NOMO-1 treated with dmso at 0.1 percent for 144 hours (cell line): ENCODE data around the gene COL12A1.
A peak's percentile ranks its signal among the peaks of the same experiment; 100 is the strongest.

Experiments
- DNase-seq: peaks from one replicate; lab custom pipeline; 2025; ENCODE audit not compliant: unreplicated experiment; lab: John Stamatoyannopoulos, UW

Gene COL12A1

GRCh38 chr6:75205776-75206575 is at the start of gene COL12A1:
Gene COL12A1, minus strand, starts transcription at chr6:75206053. Its CDS starts 3,261 bp downstream, at chr6:75202792.
- no peak for DNase-seq

GRCh38 chr6:75250552-75250951 is 44.7 kb upstream of the COL12A1 start:
- no peak for DNase-seq

GRCh38 chr6:75249837-75250236 is 44.0 kb upstream of the COL12A1 start:
- no peak for DNase-seq

GRCh38 chr6:75246386-75246785 is 40.5 kb upstream of the COL12A1 start:
- no peak for DNase-seq

DNA sequence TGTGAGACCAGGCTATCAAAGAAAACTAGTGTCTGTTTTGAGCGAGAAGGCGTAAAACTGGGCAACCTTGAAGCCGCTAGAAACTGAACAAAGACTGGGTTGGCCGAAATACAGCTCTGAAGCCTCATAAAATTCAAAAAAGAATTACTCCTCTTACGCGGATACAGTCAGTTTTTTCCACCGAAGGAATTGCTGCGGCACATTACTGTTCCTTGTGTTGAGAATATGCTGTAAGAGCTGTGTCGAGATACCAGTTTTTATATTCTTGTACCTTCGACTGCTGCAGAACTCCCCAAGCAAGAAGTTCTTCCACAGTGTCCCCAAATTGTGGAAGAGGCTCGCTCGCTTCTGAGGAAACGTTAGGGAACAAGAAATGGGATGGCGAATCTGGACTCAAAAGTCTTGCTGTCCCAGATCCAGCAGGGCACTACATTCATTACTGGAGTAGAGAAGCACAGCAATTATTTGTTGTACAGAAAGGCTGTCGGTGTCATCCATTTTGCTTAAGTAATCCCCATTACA is 38.3 kb upstream of the COL12A1 start:
- DNase-seq: no peak

GRCh38 chr6:75243333-75244062 is 37.6 kb upstream of the COL12A1 start, which contains the start of gene COX7A2:
Gene COX7A2, minus strand, starts transcription at chr6:75243801. Its CDS starts 67 bp downstream, at chr6:75243734.
- DNase-seq: peak; percentile 98

DNA sequence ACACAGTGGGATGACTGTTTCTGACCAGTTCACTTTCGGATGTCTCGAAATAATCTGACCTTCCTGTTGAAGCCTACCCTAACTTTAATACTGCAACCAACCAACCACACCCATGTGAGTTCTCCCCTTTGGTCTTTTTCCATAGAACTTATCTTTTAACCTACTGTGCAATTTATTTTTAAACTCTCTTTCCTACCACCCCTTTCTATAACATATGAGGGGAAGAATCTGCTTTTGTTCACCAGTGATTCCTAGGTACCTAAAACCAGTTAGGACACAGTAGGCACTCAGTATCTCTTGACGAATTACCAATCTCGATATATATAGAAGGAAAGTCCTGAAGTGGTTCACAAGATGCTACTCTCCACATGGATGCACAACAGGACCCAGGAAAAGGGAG is 30.8 kb upstream of the COL12A1 start:
- no peak for DNase-seq

GRCh38 chr6:75235271-75235670 is 29.4 kb upstream of the COL12A1 start:
- DNase-seq: no peak

- DNase-seq: no peak
These were observed 28.4 kb upstream of the COL12A1 start for GRCh38 chr6:75234126-75234865.

- no peak for DNase-seq
These were observed 27.3 kb upstream of the COL12A1 start for GRCh38 chr6:75233092-75233615.

DNA sequence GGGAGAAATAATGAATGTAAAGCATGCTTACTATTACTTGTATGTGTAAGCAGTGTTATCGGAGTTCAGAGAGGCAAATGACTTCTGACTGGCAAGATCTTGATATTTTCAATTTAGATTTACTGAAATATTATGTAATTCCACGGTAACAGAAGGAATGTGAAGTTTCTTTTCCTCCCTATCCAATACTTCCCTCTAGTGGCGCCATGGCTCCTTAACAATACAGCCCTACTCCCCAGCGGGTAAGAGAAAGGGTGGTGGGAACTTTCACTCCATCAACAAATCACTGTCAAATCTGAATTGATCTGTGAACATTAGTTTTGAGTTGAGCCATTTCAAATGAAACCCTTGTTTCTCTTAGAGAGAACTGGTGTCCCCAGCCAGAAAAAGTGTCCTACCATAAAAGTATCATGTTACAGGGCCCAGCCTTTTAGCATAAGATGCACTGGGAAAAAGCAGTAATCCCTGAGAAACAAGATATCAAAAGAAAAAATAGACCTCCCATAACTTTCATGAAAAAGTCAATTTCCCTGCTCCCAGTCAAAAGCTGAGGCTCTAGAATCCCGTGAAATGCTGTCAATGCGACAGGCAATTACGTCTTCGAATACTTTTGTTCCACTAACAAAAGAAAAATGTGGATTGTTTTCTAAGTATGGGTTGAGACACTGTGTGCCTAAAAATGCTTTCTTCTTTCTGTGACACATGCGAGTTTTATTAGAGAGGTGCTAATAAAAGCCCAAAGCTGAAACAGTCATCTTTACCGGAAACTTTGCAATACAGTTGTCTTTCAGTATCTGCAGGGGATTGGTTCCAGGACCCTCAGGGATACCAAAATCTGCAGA is 24.9 kb upstream of the COL12A1 start:
- no peak for DNase-seq

DNA sequence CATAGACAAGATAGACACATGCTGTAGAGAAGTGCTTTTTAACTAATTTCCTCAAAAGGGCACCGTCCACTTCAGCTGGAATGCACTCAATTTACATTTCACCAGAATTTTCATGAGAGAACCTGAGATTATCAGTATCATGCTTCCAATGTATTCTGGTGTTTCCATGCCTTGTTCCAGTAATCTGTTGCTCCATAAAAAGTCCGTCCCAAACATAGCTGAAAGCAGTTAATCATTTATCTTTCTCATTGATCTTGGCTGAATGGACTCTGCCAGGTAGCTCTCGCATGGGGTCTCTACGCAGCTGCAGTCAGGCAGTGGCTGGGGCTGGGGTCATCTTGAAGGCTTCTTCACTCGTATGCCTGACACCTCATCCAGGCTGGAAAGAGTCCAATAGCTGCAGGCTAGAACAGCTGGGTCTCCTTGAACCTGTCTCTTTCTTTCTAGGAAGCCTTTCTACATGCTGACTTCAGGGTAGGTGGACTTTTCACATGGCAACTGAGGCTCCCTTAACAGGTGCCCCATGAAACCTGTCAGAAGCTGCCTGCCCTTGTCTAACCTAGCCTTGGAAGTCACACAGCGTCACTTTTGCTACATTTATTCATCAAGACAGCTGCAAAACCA is 18.6 kb upstream of the COL12A1 start:
- DNase-seq: no peak

DNA sequence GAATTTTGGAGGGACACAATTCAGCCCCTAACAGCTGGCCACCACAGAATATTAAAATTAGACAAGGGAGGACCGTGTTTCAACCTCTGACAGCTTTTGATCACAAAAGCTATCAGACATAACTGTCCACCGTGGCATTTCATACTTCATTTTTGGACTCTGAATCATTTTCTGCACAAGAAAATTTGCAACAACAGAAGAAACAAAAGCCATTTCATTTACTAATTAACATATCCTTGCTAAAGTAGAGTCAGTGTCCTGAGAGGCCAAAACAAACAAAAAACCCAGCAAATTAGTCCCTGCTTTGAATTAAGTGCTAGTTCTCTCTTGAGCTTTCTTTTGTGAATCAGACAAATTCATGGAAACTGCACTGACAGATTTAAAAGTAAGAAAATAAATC is 17.6 kb upstream of the COL12A1 start:
- no peak for DNase-seq

DNA sequence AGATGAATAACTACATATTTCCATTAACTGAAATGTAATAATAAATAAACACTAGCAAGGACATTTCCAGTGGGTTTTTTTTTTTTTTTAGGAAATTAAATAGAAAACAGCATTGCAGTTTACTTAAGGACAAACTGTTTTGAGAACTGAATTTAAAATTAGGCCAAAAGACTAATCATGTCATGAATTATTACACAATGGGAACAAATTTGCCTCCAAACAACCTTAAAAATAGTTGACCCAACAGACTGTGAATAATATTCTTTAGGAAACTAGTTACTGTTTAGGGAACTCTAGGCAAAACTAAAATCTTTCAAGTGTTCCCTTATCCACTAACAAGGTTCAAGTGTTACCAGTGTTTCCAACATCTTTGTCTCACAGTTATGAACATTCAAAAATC is 16.4 kb upstream of the COL12A1 start:
- no peak for DNase-seq

DNA sequence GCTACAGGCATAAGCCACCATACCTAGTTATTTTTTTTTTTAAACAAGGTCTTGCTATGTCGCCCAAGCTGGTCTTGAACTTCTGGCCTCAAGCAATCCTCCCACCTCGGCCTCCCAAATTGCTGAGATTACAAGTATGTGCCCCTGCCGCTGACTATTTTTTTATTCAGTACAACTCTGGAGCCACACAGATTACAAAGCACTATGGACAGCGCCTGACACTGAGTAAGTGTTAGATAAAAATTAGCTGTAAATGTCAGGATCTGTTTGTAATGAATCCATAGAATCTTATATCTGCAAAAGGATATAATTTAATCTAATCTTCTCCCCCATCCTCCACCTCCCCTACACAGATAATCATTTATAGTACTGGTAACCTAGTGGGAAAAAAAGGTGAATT is 15.3 kb upstream of the COL12A1 start:
- DNase-seq: no peak

DNA sequence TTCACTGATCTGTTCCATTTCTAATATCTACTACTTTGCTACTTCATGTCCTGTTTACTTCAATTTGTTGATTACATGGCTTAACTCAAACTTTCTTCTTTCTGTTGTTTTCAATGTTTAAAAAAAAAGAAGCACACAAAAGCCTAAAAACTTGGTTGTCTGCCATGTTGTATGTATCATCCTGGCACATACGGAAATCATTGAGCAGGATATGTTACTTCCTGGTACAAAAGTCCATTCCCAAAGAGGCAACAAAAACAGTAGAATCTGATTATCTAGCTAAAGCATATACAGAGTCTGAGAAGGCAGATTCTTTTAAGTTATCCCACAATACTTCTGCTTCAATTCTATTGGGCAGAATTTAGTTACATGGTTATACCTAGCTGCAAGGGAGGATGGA is 14.5 kb upstream of the COL12A1 start:
- DNase-seq: no peak

DNA sequence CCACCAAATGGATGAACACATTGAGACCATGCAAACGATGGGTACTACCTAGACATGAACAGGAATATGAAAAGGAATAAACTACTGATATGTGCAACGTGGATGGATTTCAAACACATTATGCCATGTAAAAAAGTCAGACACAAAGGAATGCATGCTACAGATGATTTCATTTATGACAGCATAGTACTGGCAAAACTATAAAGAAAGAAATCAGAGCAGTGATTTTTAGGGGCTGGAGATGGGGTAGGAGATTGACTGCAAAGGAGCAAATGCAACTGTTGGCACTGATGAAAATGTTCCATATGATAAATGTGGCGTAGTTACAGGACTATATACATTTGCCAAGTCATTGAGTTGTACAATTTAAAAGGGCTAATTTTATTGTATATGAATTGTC is 13.4 kb upstream of the COL12A1 start:
- no peak for DNase-seq

- DNase-seq: no peak
These were observed 11.3 kb upstream of the COL12A1 start for GRCh38 chr6:75217193-75217592.

DNA sequence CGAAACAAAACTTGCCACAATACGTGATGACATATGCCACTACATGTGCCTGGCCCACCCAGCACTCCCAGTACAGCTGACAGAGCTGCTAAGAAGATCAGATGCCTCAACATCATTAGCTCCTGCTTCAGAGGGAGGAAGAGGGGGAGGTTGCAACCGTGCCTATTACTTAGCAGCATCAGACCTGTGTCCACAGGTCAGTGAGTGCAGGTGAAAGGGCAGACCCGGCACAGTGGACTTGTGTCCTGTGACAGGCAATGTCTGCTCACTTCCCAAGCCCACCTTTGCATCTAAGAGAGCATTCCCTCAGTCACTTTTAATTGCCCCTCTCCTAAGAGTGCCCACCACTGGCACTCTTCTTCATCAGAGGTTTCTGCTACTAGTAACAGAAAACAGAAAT is 9.4 kb upstream of the COL12A1 start:
- no peak for DNase-seq

DNA sequence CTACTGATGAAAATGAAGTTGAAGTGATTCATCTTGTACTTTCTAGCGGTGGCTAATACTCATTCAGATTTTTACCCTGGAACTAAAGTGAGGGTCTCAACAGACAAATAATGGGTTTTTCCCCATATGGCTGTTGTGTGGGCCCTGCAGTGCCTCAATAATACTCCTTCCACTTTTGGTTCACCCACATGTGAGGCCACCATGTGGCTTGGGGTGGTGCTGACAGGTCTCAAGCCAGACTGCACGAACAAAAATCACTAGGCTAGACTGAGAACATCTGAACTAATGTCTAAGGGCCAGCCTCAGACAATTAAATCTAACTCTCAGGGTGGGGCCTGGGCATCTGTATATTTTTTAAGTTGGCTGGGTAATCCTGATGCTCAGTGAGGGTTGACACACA is 7.9 kb upstream of the COL12A1 start:
- DNase-seq: no peak
